ENCODE results near the gene SPEF1.

SPEF1 gene

GRCh38 chr20:3748073-3748472 lies 33.2 kb downstream of the SPEF1 start:
- ATAC-seq, result no peak
- DNase-seq, result no peak

- ATAC-seq (no peak), DNase-seq (no peak)
These were observed 33.8 kb downstream of the SPEF1 start for GRCh38 chr20:3747471-3747870.

GRCh38 chr20:3745686-3746173 lies 35.5 kb downstream of the SPEF1 start:
- DNase-seq, result no peak
- ATAC-seq, result no peak

- peak; percentile 76 for DNase-seq
- ATAC-seq, result peak; percentile 48
These were observed 36.2 kb downstream of the SPEF1 start for GRCh38 chr20:3744806-3745685.

GRCh38 chr20:3744037-3744436 lies 37.2 kb downstream of the SPEF1 start:
- no peak for ATAC-seq
- DNase-seq, result no peak

GRCh38 chr20:3743251-3743650 lies 38.0 kb downstream of the SPEF1 start:
- ATAC-seq, result no peak
- no peak for DNase-seq

- ATAC-seq, result no peak
- no peak for DNase-seq
These were observed 39.3 kb downstream of the SPEF1 start for GRCh38 chr20:3741836-3742458.

- no peak for ATAC-seq
- DNase-seq, result no peak
These were observed 40.5 kb downstream of the SPEF1 start for GRCh38 chr20:3740615-3741301.

GRCh38 chr20:3739926-3740451 lies 41.3 kb downstream of the SPEF1 start:
- ATAC-seq (no peak), DNase-seq (no peak)

GRCh38 chr20:3739054-3739925 lies 42.0 kb downstream of the SPEF1 start:
- no peak for ATAC-seq
- no peak for DNase-seq

GRCh38 chr20:3738111-3739053 lies 42.9 kb downstream of the SPEF1 start:
- no peak for DNase-seq
- no peak for ATAC-seq

- DNase-seq (no peak), ATAC-seq (no peak)
These were observed 45.5 kb downstream of the SPEF1 start for GRCh38 chr20:3735768-3736167.

GRCh38 chr20:3734111-3734843 lies 47.0 kb downstream of the SPEF1 start:
- DNase-seq (no peak), ATAC-seq (no peak)

- ATAC-seq (no peak), DNase-seq (no peak)
These were observed 47.9 kb downstream of the SPEF1 start for GRCh38 chr20:3733119-3733995.

- no peak for ATAC-seq
- no peak for DNase-seq
These were observed 48.7 kb downstream of the SPEF1 start, which contains the start of gene HSPA12B for GRCh38 chr20:3732327-3733118. Gene HSPA12B (plus strand): TSS chr20:3732685. CDS start chr20:3738675, 5,990 bp downstream.

GRCh38 chr20:3731944-3732326 lies 49.3 kb downstream of the SPEF1 start:
- ATAC-seq, result no peak

GRCh38 chr20:3730803-3731672 lies 50.2 kb downstream of the SPEF1 start:
- no peak for DNase-seq
- no peak for ATAC-seq

More at GRCh38 chr20:3731944-3732326, 49.3 kb downstream of the SPEF1 start:
- DNase-seq, result no peak
